PC-9 (cell line): ENCODE measurements around the gene GRIN2B.

Experiments
- EZH2 ChIP-seq: fragments of 200-600 bp; sonication (generic); IDR thresholded peaks from 2 replicates; pipeline ENCODE4 v1.8.0; 2017; ENCODE audit warnings: antibody characterized with exemption, low read depth
- TF ChIP-seq, protein P1 (sequence below): fragments of 200-600 bp; sonication (generic); conservative IDR thresholded peaks from 2 replicates; pipeline ENCODE4 v1.6.1; 2017; ENCODE audit warnings: mixed run types, antibody characterized with exemption, mild to moderate bottlenecking, moderate library complexity

DNA sequence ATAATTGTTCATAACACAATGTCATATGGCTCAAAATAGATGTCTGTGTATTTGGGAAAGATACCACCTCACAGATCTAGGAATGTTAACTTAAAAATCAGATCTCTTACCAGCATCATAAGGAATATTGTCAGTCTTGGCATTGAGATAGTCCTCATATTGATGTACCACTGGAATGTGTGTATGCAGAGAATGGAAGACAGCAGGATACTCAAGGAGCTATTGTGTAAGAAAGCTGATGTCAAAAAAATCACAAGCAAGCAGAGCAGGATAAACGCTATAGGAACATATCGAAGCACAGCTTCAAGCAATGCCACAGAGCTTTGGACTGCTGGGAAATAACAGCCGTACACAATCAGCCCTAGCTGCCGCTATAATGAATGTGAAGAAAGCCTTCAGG is 45.1 kb upstream of the GRIN2B start:
- TF ChIP-seq, protein P1, sequence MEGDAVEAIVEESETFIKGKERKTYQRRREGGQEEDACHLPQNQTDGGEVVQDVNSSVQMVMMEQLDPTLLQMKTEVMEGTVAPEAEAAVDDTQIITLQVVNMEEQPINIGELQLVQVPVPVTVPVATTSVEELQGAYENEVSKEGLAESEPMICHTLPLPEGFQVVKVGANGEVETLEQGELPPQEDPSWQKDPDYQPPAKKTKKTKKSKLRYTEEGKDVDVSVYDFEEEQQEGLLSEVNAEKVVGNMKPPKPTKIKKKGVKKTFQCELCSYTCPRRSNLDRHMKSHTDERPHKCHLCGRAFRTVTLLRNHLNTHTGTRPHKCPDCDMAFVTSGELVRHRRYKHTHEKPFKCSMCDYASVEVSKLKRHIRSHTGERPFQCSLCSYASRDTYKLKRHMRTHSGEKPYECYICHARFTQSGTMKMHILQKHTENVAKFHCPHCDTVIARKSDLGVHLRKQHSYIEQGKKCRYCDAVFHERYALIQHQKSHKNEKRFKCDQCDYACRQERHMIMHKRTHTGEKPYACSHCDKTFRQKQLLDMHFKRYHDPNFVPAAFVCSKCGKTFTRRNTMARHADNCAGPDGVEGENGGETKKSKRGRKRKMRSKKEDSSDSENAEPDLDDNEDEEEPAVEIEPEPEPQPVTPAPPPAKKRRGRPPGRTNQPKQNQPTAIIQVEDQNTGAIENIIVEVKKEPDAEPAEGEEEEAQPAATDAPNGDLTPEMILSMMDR, result no peak
- no peak for TF ChIP-seq EZH2
